Right lobe of liver (tissue), 6 donors: ENCODE results near the gene STK24. TPM values are rescaled to one million over a fixed set of nuclear protein-coding genes. Genes with fewer than 3 reads are reported as not detected.

Source experiments
- ATAC-seq, 4 donors: fragments of 200-7000 bp; cut with Tn5 transposase; one replicate each; pipeline ENCODE4 v1.9.1; 2020; ENCODE audit warnings: mild to moderate bottlenecking in 4 of 4, moderate library complexity in 4 of 4
- DNase-seq, 3 donors: peaks; one replicate each; pipeline ENCODE4 v3.0.0-alpha.2; 2020
- H3K27ac ChIP-seq, 3 donors: fragments of 200-600 bp; one replicate each; pipeline ENCODE4 v1.8.0; 2022
- H3K27me3 ChIP-seq, 2 donors: fragments of 200-600 bp; one replicate each; pipeline ENCODE4 v1.8.0; 2022
- H3K36me3 ChIP-seq, 4 donors: fragments of 200-600 bp; sonication (generic) in 1 of 4; one replicate each; pipeline versions ENCODE4 v1.5.1 to v1.8.0; 2017 to 2022; ENCODE audit warnings: control low read depth in 1 of 4
- H3K4me1 ChIP-seq, 4 donors: fragments of 200-600 bp; sonication (generic) in 1 of 4; one replicate each; pipeline versions ENCODE4 v1.5.1 to v1.8.0; 2017 to 2022; ENCODE audit warnings: control low read depth in 1 of 4
- H3K4me3 ChIP-seq, 3 donors: fragments of 200-600 bp; one replicate each; pipeline ENCODE4 v1.8.0; 2022
- H3K9me3 ChIP-seq, 4 donors: fragments of 200-600 bp; sonication (generic) in 1 of 4; one replicate each; pipeline versions ENCODE4 v1.5.1 to v1.8.0; 2017 to 2022; ENCODE audit warnings: control low read depth in 1 of 4
- CTCF ChIP-seq, 4 donors: fragments of 200-600 bp in 3 of 4; fragments of 450-650 bp in 1 of 4; IDR thresholded peaks; one replicate each; pipeline versions ENCODE4 v1.5.1 to v1.8.0; 2016 to 2022; ENCODE audit warnings: antibody characterized with exemption in 4 of 4, mild to moderate bottlenecking in 2 of 4
- POLR2A ChIP-seq: fragments of 450-650 bp; IDR thresholded peaks from one replicate; pipeline ENCODE4 v1.6.1; 2017; ENCODE audit warnings: antibody characterized with exemption, mild to moderate bottlenecking
- WGBS: methylation state at CpG from one replicate; pipeline ENCODE4 v1.1.6; 2018; ENCODE audit warnings: low coverage, low lambda C conversion rate; ENCODE audit not compliant: insufficient coverage; ENCODE audit errors: missing lambda C conversion rate; 5-methylcytosine and 5-hydroxymethylcytosine counted together
- intact Hi-C, 2 donors: fragments of 100-400 bp; cut with DNase I; formaldehyde crosslinking; loops; one replicate each; pipeline versions ENCODE4 v1.11.2 to v1.14.1; 2022
- total RNA-seq, 6 experiments: library from RNA; depleted of rRNA in 2 of 6; stranded (reverse); fragments of >200 nt in 2 of 6; fragmentation: NEBNext Ultra II Directional in 3 of 6; extraction: Animal tissue kit (Norgen Biotek cat#: 25700) in 3 of 6; gene quantifications; one replicate each; pipeline versions ENCODE4 v1.1.0 to v1.2.4, GENCODE V29; 2016 to 2023
- donor health status: DM: no; HTN: yes; CAD: no.
- donor health status: DM: no; HTN: no; CAD: no.
- donor health status: DM: no; HTN: no; CAD: no.
- donor health status: DM: no; HTN: yes; CAD: no.
- donor health status: DM: no; HTN: yes; CAD: no.

The STK24 gene
- total RNA-seq, 6 experiments from 2014 or later = 14.8 to 40.8 (median 28.6) TPM

GRCh38 chr13:98524793-98525192 is 52.1 kb downstream of the STK24 start:
- Histone ChIP-seq H3K27me3 (no peaks in the 10 kb centered on the region), H3K4me3 (no peak overlapping the region), H3K9me3 (no peaks in the 10 kb centered on the region), H3K36me3 (no peaks in the 10 kb centered on the region), H3K27ac (no peak overlapping the region), H3K4me1 (peaks cover 0 to 29% (median 11%) of the 10 kb centered on the region in 4 donors)
- 52% methylated on average over 9 of the region's 11 CpGs for WGBS
- DNase-seq (no peak), ATAC-seq (peak in 2 of 4 donors; percentile 48 to 65)
- intact Hi-C loops = no loop called here
- TF ChIP-seq POLR2A = no peak
- TF ChIP-seq CTCF (IDR thresholded peaks at IDR 0.05) = no peak

- Histone ChIP-seq H3K4me3 (no peak overlapping the region), H3K27ac (no peak overlapping the region), H3K36me3 (no peaks in the 10 kb centered on the region), H3K27me3 (no peaks in the 10 kb centered on the region), H3K4me1 (peaks cover 0 to 29% (median 11%) of the 10 kb centered on the region in 4 donors), H3K9me3 (no peaks in the 10 kb centered on the region)
- TF ChIP-seq POLR2A (no peak), CTCF (IDR thresholded peaks at IDR 0.05) (no peak)
- ATAC-seq = no peak
- intact Hi-C loops = no loop called here
- 76% methylated on average over 3 of the region's 11 CpGs for WGBS
- DNase-seq = no peak
These were observed 52.5 kb downstream of the STK24 start for GRCh38 chr13:98524391-98524790.

GRCh38 chr13:98523455-98524102 is 53.3 kb downstream of the STK24 start:
- 100% methylated on average over 3 of the region's 16 CpGs for WGBS
- ATAC-seq (no peak), DNase-seq (no peak)
- no peak overlapping the region for H3K27ac ChIP-seq
- no peak overlapping the region for H3K4me3 ChIP-seq
- H3K27me3 ChIP-seq = no peaks in the 10 kb centered on the region
- H3K9me3 ChIP-seq = no peaks in the 10 kb centered on the region
- peaks cover 0 to 29% (median 11%) of the 10 kb centered on the region in 4 donors for H3K4me1 ChIP-seq
- intact Hi-C loops = no loop called here
- no peaks in the 10 kb centered on the region for H3K36me3 ChIP-seq
- TF ChIP-seq CTCF (IDR thresholded peaks at IDR 0.05) (no peak), POLR2A (no peak)

- DNase-seq (no peak), ATAC-seq (peak in 1 of 4 donors; percentile 9)
- no peaks in the 10 kb centered on the region for H3K36me3 ChIP-seq
- WGBS = 78% methylated on average over 5 of the region's 5 CpGs
- intact Hi-C loops = no loop called here
- no peak overlapping the region for H3K27ac ChIP-seq
- H3K4me3 ChIP-seq = no peak overlapping the region
- no peaks in the 10 kb centered on the region for H3K9me3 ChIP-seq
- H3K4me1 ChIP-seq = peaks cover 0 to 29% (median 11%) of the 10 kb centered on the region in 4 donors
- TF ChIP-seq CTCF (IDR thresholded peaks at IDR 0.05) (no peak), POLR2A (no peak)
- H3K27me3 ChIP-seq = no peaks in the 10 kb centered on the region
These were observed 54.5 kb downstream of the STK24 start for GRCh38 chr13:98522371-98522770.
